H1 (cell line): Measurements from ENCODE around the gene CRIP1. TPM values are rescaled to one million over a fixed set of nuclear protein-coding genes. Genes with fewer than 3 reads are reported as not detected.

ENCODE experiments used
- CTCF ChIA-PET: fragments of 300-600 bp; sonication (Branson Sonifier 250); formaldehyde crosslinking; loops from one replicate; lab custom pipeline; 2021; ENCODE audit not compliant: partially characterized antibody; lab: Charles Lee
- POLR2A ChIA-PET: fragments of 300-600 bp; sonication (Branson Sonifier 250); formaldehyde crosslinking; loops from one replicate; lab custom pipeline; 2021; ENCODE audit warnings: inconsistent platforms; ENCODE audit not compliant: partially characterized antibody; lab: Charles Lee
- DNase-seq, 2 experiments: peaks; one replicate each; pipeline versions ENCODE4 v3.0.0 to v3.0.0-alpha.2; 2010 to 2022; ENCODE audit warnings: low spot score in 2 of 2, low read depth in 1 of 2, mixed read lengths in 1 of 2
- FAIRE-seq: peaks from 2 replicates; lab custom pipeline; 2011; peaks lifted over from hg19 to GRCh38; lab: Jason Lieb, UNC
- H2AFZ ChIP-seq: 2 replicates; pipeline ENCODE4 v1.8.1; 2012; ENCODE audit warnings: low read length, inconsistent platforms
- H2AK5ac ChIP-seq: 2 replicates; pipeline ENCODE4 v1.6.1; 2013; ENCODE audit warnings: low read depth, low read length
- H2BK120ac ChIP-seq: replicated peaks from 2 replicates; pipeline ENCODE3; 2013; ENCODE audit warnings: low read depth, low read length, inconsistent platforms
- H2BK12ac ChIP-seq: 2 replicates; pipeline ENCODE4 v1.6.1; 2013; ENCODE audit warnings: low read depth, low read length
- H2BK15ac ChIP-seq: 2 replicates; pipeline ENCODE4 v1.6.1; 2013; ENCODE audit warnings: low read length
- H2BK20ac ChIP-seq: 2 replicates; pipeline ENCODE4 v1.6.1; 2013; ENCODE audit warnings: low read length
- H2BK5ac ChIP-seq: 2 replicates; pipeline ENCODE4 v1.6.1; 2013; ENCODE audit warnings: low read depth, low read length
- H3K14ac ChIP-seq: 2 replicates; pipeline ENCODE4 v1.6.1; 2013; ENCODE audit warnings: inconsistent platforms; ENCODE audit not compliant: insufficient read length
- H3K18ac ChIP-seq: 2 replicates; pipeline ENCODE4 v1.6.1; 2013; ENCODE audit warnings: low read length; ENCODE audit errors: extremely low read depth
- H3K23ac ChIP-seq: 2 replicates; pipeline ENCODE4 v1.6.1; 2013; ENCODE audit warnings: inconsistent platforms; ENCODE audit not compliant: insufficient read length
- H3K23me2 ChIP-seq: 2 replicates; pipeline ENCODE4 v1.6.1; 2013; ENCODE audit warnings: low read depth, low read length
- H3K27ac ChIP-seq: 2 replicates; pipeline ENCODE4 v1.6.1; 2011; ENCODE audit warnings: low read depth, low read length, inconsistent platforms
- H3K27me3 ChIP-seq, 4 experiments: replicated peaks in 1 of 4; 1 replicate in 1 of 4; 2 replicates in 3 of 4; pipeline versions ENCODE4 v1.6.1 to v1.8.1; 2011 to 2013; ENCODE audit warnings: low read length in 3 of 4, mild to moderate bottlenecking in 3 of 4, inconsistent platforms in 2 of 4, mixed read lengths in 2 of 4, moderate library complexity in 1 of 4; ENCODE audit not compliant: control insufficient read depth in 3 of 4, insufficient read depth in 3 of 4; ENCODE audit errors: extremely low read depth in 1 of 4
- H3K36me3 ChIP-seq, 4 experiments: 2 replicates each; pipeline versions ENCODE4 v1.6.1 to v1.8.1; 2011 to 2013; ENCODE audit warnings: mild to moderate bottlenecking in 4 of 4, low read length in 3 of 4, moderate library complexity in 2 of 4, control low read depth in 1 of 4, inconsistent platforms in 1 of 4; ENCODE audit not compliant: insufficient read depth in 4 of 4, control insufficient read depth in 2 of 4
- H3K4ac ChIP-seq: replicated peaks from 2 replicates; pipeline ENCODE3; 2013; ENCODE audit warnings: low read length, low read depth, mixed read lengths, inconsistent platforms; ENCODE audit not compliant: insufficient read length
- H3K4me1 ChIP-seq, 4 experiments: replicated peaks in 1 of 4; 1 replicate in 1 of 4; 2 replicates in 3 of 4; pipeline versions ENCODE4 v1.6.1 to v1.8.1; 2011 to 2013; ENCODE audit warnings: low read length in 3 of 4, inconsistent platforms in 2 of 4, mixed read lengths in 1 of 4; ENCODE audit not compliant: insufficient read depth in 4 of 4, control insufficient read depth in 3 of 4
- H3K4me2 ChIP-seq, 2 experiments: 2 replicates each; pipeline versions ENCODE4 v1.6.1 to v1.8.1; 2011 to 2013; ENCODE audit warnings: low read depth in 2 of 2, low read length in 2 of 2, control low read depth in 1 of 2, inconsistent platforms in 1 of 2, mild to moderate bottlenecking in 1 of 2; ENCODE audit not compliant: insufficient read depth in 1 of 2
- H3K4me3 ChIP-seq, 4 experiments: fragments of 200-600, 300-600 bp in 1 of 4; sonication (generic), shearing (Covaris generic), sonication (Bioruptor Twin) in 1 of 4; 2 replicates each; pipeline versions ENCODE4 v1.5.1 to v1.8.1; 2011 to 2016; ENCODE audit warnings: low read length in 4 of 4, low read depth in 3 of 4, control low read depth in 2 of 4, inconsistent platforms in 2 of 4, mild to moderate bottlenecking in 2 of 4, mixed read lengths in 1 of 4, moderate library complexity in 1 of 4; ENCODE audit not compliant: insufficient read depth in 2 of 4; ENCODE audit errors: extremely low read depth in 1 of 4
- H3K56ac ChIP-seq: replicated peaks from 2 replicates; pipeline ENCODE3; 2013; ENCODE audit warnings: low read depth, mild to moderate bottlenecking, mixed read lengths, low read length, inconsistent platforms; ENCODE audit not compliant: insufficient read length
- H3K79me1 ChIP-seq: 2 replicates; pipeline ENCODE4 v1.6.1; 2013; ENCODE audit warnings: low read depth, low read length, control low read depth
- H3K79me2 ChIP-seq, 2 experiments: 2 replicates each; pipeline versions ENCODE4 v1.6.1 to v1.8.1; 2012 to 2013; ENCODE audit warnings: low read length in 2 of 2, mild to moderate bottlenecking in 2 of 2, inconsistent platforms in 1 of 2; ENCODE audit not compliant: insufficient read depth in 2 of 2, control insufficient read depth in 1 of 2
- H3K9ac ChIP-seq, 4 experiments: replicated peaks in 1 of 4; 1 replicate in 1 of 4; 2 replicates in 3 of 4; pipeline versions ENCODE4 v1.6.1 to v1.8.1; 2011 to 2013; ENCODE audit warnings: low read depth in 3 of 4, low read length in 3 of 4, control low read depth in 2 of 4, mild to moderate bottlenecking in 2 of 4, moderate library complexity in 2 of 4, inconsistent platforms in 1 of 4; ENCODE audit errors: extremely low read depth in 1 of 4
- H3K9me3 ChIP-seq, 2 experiments: 2 replicates each; pipeline versions ENCODE4 v1.6.1 to v1.8.1; 2012 to 2013; ENCODE audit warnings: mild to moderate bottlenecking in 2 of 2, moderate library complexity in 2 of 2, control low read depth in 1 of 2, inconsistent platforms in 1 of 2, low read depth in 1 of 2, low read length in 1 of 2, mixed read lengths in 1 of 2; ENCODE audit not compliant: insufficient read depth in 2 of 2
- H4K20me1 ChIP-seq, 2 experiments: replicated peaks in 1 of 2; 2 replicates each; pipeline versions ENCODE3 to v1.8.1; 2011 to 2013; ENCODE audit warnings: inconsistent platforms in 2 of 2, low read length in 2 of 2, mild to moderate bottlenecking in 1 of 2; ENCODE audit not compliant: insufficient read depth in 2 of 2, control insufficient read depth in 1 of 2
- H4K5ac ChIP-seq: 2 replicates; pipeline ENCODE4 v1.6.1; 2013; ENCODE audit warnings: low read length, low read depth, mixed read lengths, inconsistent platforms; ENCODE audit not compliant: insufficient read length
- H4K8ac ChIP-seq: 2 replicates; pipeline ENCODE4 v1.8.0; 2013; ENCODE audit warnings: mild to moderate bottlenecking, moderate library complexity, low read length, inconsistent platforms; ENCODE audit not compliant: insufficient read depth; ENCODE audit errors: extremely low read depth
- H4K91ac ChIP-seq: replicated peaks from 2 replicates; pipeline ENCODE3; 2013; ENCODE audit warnings: low read length, mixed read lengths, inconsistent platforms; ENCODE audit not compliant: insufficient read length
- CBX5 ChIP-seq: fragments of 300-800, 300-1000 bp; sonication (generic); IDR thresholded peaks from 2 replicates; pipeline ENCODE4 v1.7.1; 2016; ENCODE audit warnings: antibody characterized with exemption, low read length, low read depth
- CREB1 ChIP-seq: IDR thresholded peaks from 2 replicates; pipeline ENCODE4 v1.6.1; 2012; ENCODE audit warnings: inconsistent platforms
- EZH2 ChIP-seq: fragments of 200-600 bp; sonication (generic); IDR thresholded peaks from 2 replicates; pipeline ENCODE4 v1.7.1; 2012; ENCODE audit warnings: low read depth, mild to moderate bottlenecking, moderate library complexity, low read length, inconsistent platforms; ENCODE audit not compliant: severe bottlenecking
- HDAC2 ChIP-seq, 2 experiments: fragments of 300-600 bp in 1 of 2; sonication (generic) in 1 of 2; IDR thresholded peaks; 2 replicates each; pipeline ENCODE4 v1.6.1; 2011 to 2012; ENCODE audit warnings: low read depth in 2 of 2, low read length in 2 of 2, mild to moderate bottlenecking in 2 of 2, moderate library complexity in 2 of 2, borderline replicate concordance in 1 of 2, inconsistent platforms in 1 of 2
- POLR2AphosphoS5 ChIP-seq: IDR thresholded peaks from 2 replicates; pipeline ENCODE4 v1.6.1; 2011; ENCODE audit warnings: low read depth, low read length
- RNF2 ChIP-seq: fragments of 200-900, 300-1000 bp; sonication (generic); IDR thresholded peaks from 2 replicates; pipeline ENCODE4 v1.7.1; 2016; ENCODE audit warnings: borderline replicate concordance, low read depth, mild to moderate bottlenecking, antibody characterized with exemption, low read length; ENCODE audit not compliant: poor library complexity, severe bottlenecking; ENCODE audit errors: missing control alignments
- TAF1 ChIP-seq: IDR thresholded peaks from 2 replicates; pipeline ENCODE4 v1.6.1; 2011; ENCODE audit warnings: mild to moderate bottlenecking, low read depth, low read length
- TAF7 ChIP-seq: optimal IDR thresholded peaks from 2 replicates; pipeline ENCODE3; 2011; ENCODE audit warnings: low read depth, mild to moderate bottlenecking, inconsistent platforms, low read length, moderate library complexity, borderline replicate concordance
- USF2 ChIP-seq: IDR thresholded peaks from 2 replicates; pipeline ENCODE4 v1.6.1; 2011; ENCODE audit warnings: low read length, improper control_type of control experiment
- WGBS, 2 experiments: shearing (Covaris generic) in 1 of 2; methylation state at CpG; one replicate each; pipeline versions ENCODE4 v1.1.6 to v1.1.7; 2013 to 2015; ENCODE audit warnings: low lambda C conversion rate in 2 of 2, mixed read lengths in 2 of 2, inconsistent platforms in 1 of 2, low coverage in 1 of 2, missing lambda C conversion rate in 1 of 2; ENCODE audit not compliant: insufficient replicate concordance in 2 of 2, insufficient coverage in 1 of 2, insufficient read length in 1 of 2; ENCODE audit errors: extremely low coverage in 1 of 2, missing lambda C conversion rate in 1 of 2; 5-methylcytosine and 5-hydroxymethylcytosine counted together
- polyA plus RNA-seq, 7 experiments: library from polyadenylated mRNA; depleted of rRNA in 3 of 7; stranded (reverse) in 5 of 7; unstranded in 2 of 7; fragments of >200 nt in 5 of 7; fragments of 200-250 nt in 2 of 7; gene quantifications; 1 replicate in 5 of 7; 2 replicates in 1 of 7; 4 replicates in 1 of 7; pipeline versions ENCODE4 v1.2.1 to v1.2.3, GENCODE V29; 2011 to 2013; ENCODE audit warnings: missing spikeins in 2 of 7, mixed read lengths in 2 of 7
- total RNA-seq: library from RNA; stranded (reverse); fragmentation: NEBNext Ultra II Directional; extraction: Animal tissue kit (Norgen Biotek cat#: 25700); gene quantifications from 2 replicates; pipeline ENCODE4 v1.2.1, GENCODE V29; 2021
- TF ChIP-seq, protein P1 (sequence below): IDR thresholded peaks from 2 replicates; pipeline ENCODE4 v1.6.1; 2012; ENCODE audit warnings: inconsistent platforms

Gene CRIP1
- total and polyA plus RNA-seq, 2 of the 8 experiments (the other 6 are each of a cell fraction or from before 2014, with no cell fraction given): 1.2 to 2.2 TPM

DNA sequence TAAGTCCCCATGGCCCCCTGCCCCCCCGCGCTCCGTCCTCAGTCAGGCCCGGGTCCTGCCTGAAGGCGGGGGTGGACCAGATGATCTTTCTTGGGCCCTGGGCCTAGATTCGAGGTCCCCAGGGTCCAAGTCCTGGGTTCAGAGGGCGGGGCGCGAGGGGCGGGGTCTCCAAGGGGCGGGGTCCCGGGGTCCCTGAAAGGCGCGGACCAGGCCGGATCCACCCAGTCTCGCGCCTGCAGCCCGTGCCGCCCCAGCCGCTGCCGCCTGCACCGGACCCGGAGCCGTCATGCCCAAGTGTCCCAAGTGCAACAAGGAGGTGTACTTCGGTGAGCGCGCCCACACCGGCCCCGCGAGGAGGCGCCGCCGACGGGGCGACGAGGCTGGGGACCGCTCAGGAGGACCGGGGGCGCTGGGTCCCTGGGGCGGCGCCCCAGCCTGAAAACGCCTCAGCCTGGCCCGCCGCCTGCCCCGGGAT is 325 bp downstream of the CRIP1 start:
- FAIRE-seq: no peak
- Histone ChIP-seq H4K5ac (no peak overlapping the region), H3K27ac (no peak overlapping the region), H2BK20ac (no peak overlapping the region), H3K9me3 (no peaks in the 10 kb centered on the region), H3K18ac (no peak overlapping the region; the same call in 1 of the 2 replicates), H3K79me1 (no peaks in the 10 kb centered on the region), H2AFZ (no peak overlapping the region), H2BK12ac (no peak overlapping the region), H3K56ac (no peak overlapping the region), H2BK120ac (no peak overlapping the region), H4K91ac (no peak overlapping the region), H3K23ac (no peak overlapping the region), H3K4me1 (peaks cover 0 to 25% (median 8%) of the 10 kb centered on the region in 4 experiments; a peak in 5 of 7 replicates), H3K4ac (no peak overlapping the region), H3K4me2 (peak overlapping the region; percentile 53 to 75), H3K4me3 (peak overlapping the region; percentile 21 to 61 (median 24); a peak in 7 of 8 replicates), H2BK5ac (no peak overlapping the region), H3K23me2 (peaks cover 9% of the 10 kb centered on the region; the same call in 1 of the 2 replicates), H4K20me1 (peaks cover 0 to 11% of the 10 kb centered on the region in 2 experiments), H3K14ac (no peak overlapping the region), H2BK15ac (no peak overlapping the region), H4K8ac (peak overlapping the region; percentile 68; the same call in 1 of the 2 replicates), H3K36me3 (no peaks in the 10 kb centered on the region), H2AK5ac (no peak overlapping the region), H3K27me3 (peaks cover 30 to 70% (median 58%) of the 10 kb centered on the region in 4 experiments), H3K9ac (no peak overlapping the region; a peak in 1 of 7 replicates), H3K79me2 (no peaks in the 10 kb centered on the region)
- ChIA-PET POLR2A (interaction anchor here (1.5 kb wide), 1 partner anchor 10 kb away, joined by 8 read pairs; no protein-coding TSS in a partner anchor), CTCF (interaction anchor here (1.0 to 1.7 kb wide), 4 partner anchors 10 to 283 kb away, joined by 4 to 17 read pairs (median 5); no protein-coding TSS in a partner anchor)
- 6% methylated on average over 24 of the region's 45 CpGs; no CpG with 5 or more reads in 1 of the 2 experiments for WGBS, 2 experiments
- DNase-seq: peak in 1 of 2 experiments; percentile 70
- TF ChIP-seq HDAC2 (IDR thresholded peaks at IDR 0.05; ENCODE audit: borderline replicate concordance in 1 of 2, low read depth in 2 of 2, low read length in 2 of 2) (no peak), TAF1 (0 out of 2 replicates have a peak, but pooled peaks have one; percentile 32), USF2 (no peak), RNF2 (peak; percentile 11), EZH2 (peak; percentile 60), CBX5 (no peak), POLR2AphosphoS5 (no peak), TAF7 (no peak), CREB1 (0 out of 2 replicates have a peak, but pooled peaks have one; percentile 10)
- TF ChIP-seq, protein P1, sequence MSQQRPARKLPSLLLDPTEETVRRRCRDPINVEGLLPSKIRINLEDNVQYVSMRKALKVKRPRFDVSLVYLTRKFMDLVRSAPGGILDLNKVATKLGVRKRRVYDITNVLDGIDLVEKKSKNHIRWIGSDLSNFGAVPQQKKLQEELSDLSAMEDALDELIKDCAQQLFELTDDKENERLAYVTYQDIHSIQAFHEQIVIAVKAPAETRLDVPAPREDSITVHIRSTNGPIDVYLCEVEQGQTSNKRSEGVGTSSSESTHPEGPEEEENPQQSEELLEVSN: 0 out of 2 replicates have a peak, but pooled peaks have one; percentile 18
